ENCODE data around the gene MYL7. TPM values are rescaled to one million over a fixed set of nuclear protein-coding genes. Genes with fewer than 3 reads are reported as not detected.
A peak's percentile ranks its signal among the peaks of the same experiment; 100 is the strongest.

Gene MYL7
- total and polyA plus RNA-seq, 2 of the 13 experiments (the other 11 are each of a cell fraction or from before 2014, with no cell fraction given) = 1.8 TPM; not detected in 1

- 0 out of 2 replicates have a peak, but pooled peaks have one; percentile 24 for TF ChIP-seq RARA (CRISPR knock-in tag; IDR thresholded peaks at IDR 0.05)
- TF ChIP-seq ZNF33A (CRISPR knock-in tag; IDR thresholded peaks at IDR 0.05; ENCODE audit: borderline replicate concordance) = no peak
- TF ChIP-seq HNRNPH1 (optimal IDR thresholded peaks at IDR 0.05; ENCODE audit: low read depth, low read length) = no peak
- peak; percentile 21; the same call in 1 of the 2 replicates for TF ChIP-seq ZNF580 (CRISPR knock-in tag; IDR thresholded peaks at IDR 0.05; ENCODE audit: borderline replicate concordance, low read depth)
- peak; percentile 81; the same call in 1 of the 2 replicates for TF ChIP-seq ZNF234 (CRISPR knock-in tag; conservative IDR thresholded peaks at IDR 0.05)
- peak; percentile 91; the same call in 1 of the 2 replicates for TF ChIP-seq ZNF704 (CRISPR knock-in tag; IDR thresholded peaks at IDR 0.05; ENCODE audit: borderline replicate concordance)
- TF ChIP-seq MAX (IDR thresholded peaks at IDR 0.05) = peak; percentile 93
- TF ChIP-seq ATF7-NPFF (CRISPR knock-in tag; IDR thresholded peaks at IDR 0.05; ENCODE audit: low read depth) = peak; percentile 66; the same call in 1 of the 2 replicates
- peak; percentile 75 for TF ChIP-seq ZNF18 (CRISPR knock-in tag; IDR thresholded peaks at IDR 0.05; ENCODE audit: insufficient replicate concordance)
- TF ChIP-seq ZNF7 (CRISPR knock-in tag; IDR thresholded peaks at IDR 0.05) = no peak
- TF ChIP-seq RAD21 (CRISPR knock-in tag; IDR thresholded peaks at IDR 0.05) = peak; percentile 47
- peak; percentile 46; the same call in 1 of the 2 replicates for TF ChIP-seq ZNF83 (CRISPR knock-in tag; IDR thresholded peaks at IDR 0.05; ENCODE audit: borderline replicate concordance)
- TF ChIP-seq ZHX2 (IDR thresholded peaks at IDR 0.05; ENCODE audit: low read depth) = peak; percentile 23; the same call in 1 of the 2 replicates
- no peak for TF ChIP-seq ZHX2 (CRISPR knock-in tag; IDR thresholded peaks at IDR 0.05; ENCODE audit: borderline replicate concordance)
- peak; percentile 64 for TF ChIP-seq KDM2A (CRISPR knock-in tag; IDR thresholded peaks at IDR 0.05; ENCODE audit: borderline replicate concordance, low read depth)
- TF ChIP-seq CSRNP1 (CRISPR knock-in tag; IDR thresholded peaks at IDR 0.05) = peak; percentile 85; the same call in 1 of the 2 replicates
Observed at GRCh38 chr7:44123190-44124003, 17.7 kb downstream of the MYL7 start, which contains the start of gene POLD2 (continued).
